ENCODE measurements around the gene AKAP8L. TPM values are rescaled to one million over a fixed set of nuclear protein-coding genes. Genes with fewer than 3 reads are reported as not detected.

The AKAP8L gene
- total and polyA plus RNA-seq, 10 of the 15 experiments (the other 5 are each of a cell fraction or from before 2014, with no cell fraction given): 0.66 to 64.3 (median 40.0) TPM

MicroRNAs within 50 kb of the gene (microRNA counts, 767-probe panel; counts per million panel counts)
- 55.3 counts per million for microRNA hsa-miR-1470

Small RNA genes within 50 kb of the gene (microRNA-seq; reads per million reads assigned to microRNA genes)
- not detected for gene MIR1470

Small RNA genes within 50 kb of the gene (small RNA-seq; reads per million reads assigned to genes)
- gene AC005776.1: not detected
- gene MIR1470: not detected

Other genes with a start within 250 kb of the AKAP8L start
Only the 7 nearest of the 10 such genes appear.
- gene EPHX3, start 186.5 kb downstream of the AKAP8L start, total RNA-seq (2014; rRNA removed): not detected in 2 replicates
- not detected in 2 replicates for gene EPHX3, start 186.5 kb downstream of the AKAP8L start, total RNA-seq (2014; rRNA removed; fragmentation: Illumina TruSeq; extraction: Trizol)
- gene EPHX3, start 186.5 kb downstream of the AKAP8L start, total RNA-seq (2021): not detected in 2 replicates
- gene EPHX3, start 186.5 kb downstream of the AKAP8L start, polyA plus RNA-seq (2011; rRNA removed): 0.04 TPM in 1 of 2 replicates, not detected in the other
- not detected in 2 replicates for gene EPHX3, start 186.5 kb downstream of the AKAP8L start, polyA plus RNA-seq (2014; fragmentation: Illumina TruSeq; extraction: Trizol)
- gene EPHX3, start 186.5 kb downstream of the AKAP8L start, polyA plus RNA-seq (2014; fragmentation: Nextera tagmentation; extraction: Ambion mirVana): not detected
- gene EPHX3, start 186.5 kb downstream of the AKAP8L start, polyA plus RNA-seq (2014; rRNA removed): not detected in 2 replicates
- gene EPHX3, start 186.5 kb downstream of the AKAP8L start, polyA plus RNA-seq (2016; fragmentation: Nextera tagmentation; extraction: Ambion mirVana): not detected
- 9.3 and 11.4 TPM in 2 replicates for gene BRD4, start 86.4 kb downstream of the AKAP8L start, total RNA-seq (2014; rRNA removed)
- 8.2 and 9.3 TPM in 2 replicates for gene BRD4, start 86.4 kb downstream of the AKAP8L start, total RNA-seq (2014; rRNA removed; fragmentation: Illumina TruSeq; extraction: Trizol)
- gene BRD4, start 86.4 kb downstream of the AKAP8L start, total RNA-seq (2021): 84.4 and 88.8 TPM in 2 replicates
- gene BRD4, start 86.4 kb downstream of the AKAP8L start, polyA plus RNA-seq (2011; rRNA removed): 3.9 and 6.0 TPM in 2 replicates
- 12.1 and 22.9 TPM in 2 replicates for gene BRD4, start 86.4 kb downstream of the AKAP8L start, polyA plus RNA-seq (2014; fragmentation: Illumina TruSeq; extraction: Trizol)
- gene BRD4, start 86.4 kb downstream of the AKAP8L start, polyA plus RNA-seq (2014; fragmentation: Nextera tagmentation; extraction: Ambion mirVana): 1 to 10 TPM; 5.3 to 8.6 TPM
- 18.3 and 26.8 TPM in 2 replicates for gene BRD4, start 86.4 kb downstream of the AKAP8L start, polyA plus RNA-seq (2014; rRNA removed)
- gene BRD4, start 86.4 kb downstream of the AKAP8L start, polyA plus RNA-seq (2016; fragmentation: Nextera tagmentation; extraction: Ambion mirVana): 10 to 100 TPM; 12.2 to 13.1 TPM
- gene AKAP8, start 39.2 kb downstream of the AKAP8L start, total RNA-seq (2014; rRNA removed): 23.7 and 24.5 TPM in 2 replicates
- gene AKAP8, start 39.2 kb downstream of the AKAP8L start, total RNA-seq (2014; rRNA removed; fragmentation: Illumina TruSeq; extraction: Trizol): 13.2 and 13.7 TPM in 2 replicates
- gene AKAP8, start 39.2 kb downstream of the AKAP8L start, total RNA-seq (2021): 51.1 and 57.7 TPM in 2 replicates
- 14.0 and 17.6 TPM in 2 replicates for gene AKAP8, start 39.2 kb downstream of the AKAP8L start, polyA plus RNA-seq (2011; rRNA removed)
- 13.5 and 14.2 TPM in 2 replicates for gene AKAP8, start 39.2 kb downstream of the AKAP8L start, polyA plus RNA-seq (2014; fragmentation: Illumina TruSeq; extraction: Trizol)
- gene AKAP8, start 39.2 kb downstream of the AKAP8L start, polyA plus RNA-seq (2014; fragmentation: Nextera tagmentation; extraction: Ambion mirVana): 1 to 10 TPM; 5.3 to 5.5 TPM
- 25.7 and 34.8 TPM in 2 replicates for gene AKAP8, start 39.2 kb downstream of the AKAP8L start, polyA plus RNA-seq (2014; rRNA removed)
- gene AKAP8, start 39.2 kb downstream of the AKAP8L start, polyA plus RNA-seq (2016; fragmentation: Nextera tagmentation; extraction: Ambion mirVana): 10 to 100 TPM; 26.3 to 27.8 TPM
- gene WIZ, start 31.0 kb upstream of the AKAP8L start, total RNA-seq (2014; rRNA removed): 4.6 and 4.9 TPM in 2 replicates
- 2.6 and 2.9 TPM in 2 replicates for gene WIZ, start 31.0 kb upstream of the AKAP8L start, total RNA-seq (2014; rRNA removed; fragmentation: Illumina TruSeq; extraction: Trizol)
- 23.5 and 26.7 TPM in 2 replicates for gene WIZ, start 31.0 kb upstream of the AKAP8L start, total RNA-seq (2021)
- gene WIZ, start 31.0 kb upstream of the AKAP8L start, polyA plus RNA-seq (2011; rRNA removed): 1.4 and 2.4 TPM in 2 replicates
- gene WIZ, start 31.0 kb upstream of the AKAP8L start, polyA plus RNA-seq (2014; fragmentation: Illumina TruSeq; extraction: Trizol): 1.4 and 4.5 TPM in 2 replicates
- gene WIZ, start 31.0 kb upstream of the AKAP8L start, polyA plus RNA-seq (2014; fragmentation: Nextera tagmentation; extraction: Ambion mirVana): under 1 TPM; 0.10 to 0.18 TPM
- 19.8 and 24.9 TPM in 2 replicates for gene WIZ, start 31.0 kb upstream of the AKAP8L start, polyA plus RNA-seq (2014; rRNA removed)
- 1 to 10 TPM; 2.0 to 2.6 TPM for gene WIZ, start 31.0 kb upstream of the AKAP8L start, polyA plus RNA-seq (2016; fragmentation: Nextera tagmentation; extraction: Ambion mirVana)
- gene RASAL3, start 45.6 kb upstream of the AKAP8L start, total RNA-seq (2014; rRNA removed): 35.0 and 48.9 TPM in 2 replicates
- gene RASAL3, start 45.6 kb upstream of the AKAP8L start, total RNA-seq (2014; rRNA removed; fragmentation: Illumina TruSeq; extraction: Trizol): 17.7 and 19.8 TPM in 2 replicates
- gene RASAL3, start 45.6 kb upstream of the AKAP8L start, total RNA-seq (2021): 78.5 and 81.3 TPM in 2 replicates
- gene RASAL3, start 45.6 kb upstream of the AKAP8L start, polyA plus RNA-seq (2011; rRNA removed): 14.8 and 25.3 TPM in 2 replicates
- gene RASAL3, start 45.6 kb upstream of the AKAP8L start, polyA plus RNA-seq (2014; fragmentation: Illumina TruSeq; extraction: Trizol): 6.6 and 21.1 TPM in 2 replicates
- gene RASAL3, start 45.6 kb upstream of the AKAP8L start, polyA plus RNA-seq (2014; fragmentation: Nextera tagmentation; extraction: Ambion mirVana): 1 to 10 TPM; 1.7 to 9.4 TPM
- 46.9 and 58.2 TPM in 2 replicates for gene RASAL3, start 45.6 kb upstream of the AKAP8L start, polyA plus RNA-seq (2014; rRNA removed)
- gene RASAL3, start 45.6 kb upstream of the AKAP8L start, polyA plus RNA-seq (2016; fragmentation: Nextera tagmentation; extraction: Ambion mirVana): 10 to 100 TPM in 1 of 2 experiments, 1 to 10 TPM in 1; 6.7 to 42.3 TPM
- gene PGLYRP2, start 60.5 kb upstream of the AKAP8L start, total RNA-seq (2014; rRNA removed): 0.40 and 0.44 TPM in 2 replicates
- not detected in 2 replicates for gene PGLYRP2, start 60.5 kb upstream of the AKAP8L start, total RNA-seq (2014; rRNA removed; fragmentation: Illumina TruSeq; extraction: Trizol)
- 0.26 and 0.37 TPM in 2 replicates for gene PGLYRP2, start 60.5 kb upstream of the AKAP8L start, total RNA-seq (2021)
- 0.09 and 0.48 TPM in 2 replicates for gene PGLYRP2, start 60.5 kb upstream of the AKAP8L start, polyA plus RNA-seq (2011; rRNA removed)
- gene PGLYRP2, start 60.5 kb upstream of the AKAP8L start, polyA plus RNA-seq (2014; fragmentation: Illumina TruSeq; extraction: Trizol): not detected in 2 replicates
- gene PGLYRP2, start 60.5 kb upstream of the AKAP8L start, polyA plus RNA-seq (2014; fragmentation: Nextera tagmentation; extraction: Ambion mirVana): not detected
- gene PGLYRP2, start 60.5 kb upstream of the AKAP8L start, polyA plus RNA-seq (2014; rRNA removed): 0.15 and 0.60 TPM in 2 replicates
- gene PGLYRP2, start 60.5 kb upstream of the AKAP8L start, polyA plus RNA-seq (2016; fragmentation: Nextera tagmentation; extraction: Ambion mirVana): under 1 TPM in 1 of 2 experiments, not detected in 1; 0.16 TPM
- not detected in 2 replicates for gene CYP4F22, start 89.5 kb upstream of the AKAP8L start, total RNA-seq (2014; rRNA removed)
- not detected in 2 replicates for gene CYP4F22, start 89.5 kb upstream of the AKAP8L start, total RNA-seq (2014; rRNA removed; fragmentation: Illumina TruSeq; extraction: Trizol)
- not detected in 2 replicates for gene CYP4F22, start 89.5 kb upstream of the AKAP8L start, total RNA-seq (2021)
- not detected in 2 replicates for gene CYP4F22, start 89.5 kb upstream of the AKAP8L start, polyA plus RNA-seq (2011; rRNA removed)
- gene CYP4F22, start 89.5 kb upstream of the AKAP8L start, polyA plus RNA-seq (2014; fragmentation: Illumina TruSeq; extraction: Trizol): not detected in 2 replicates
- gene CYP4F22, start 89.5 kb upstream of the AKAP8L start, polyA plus RNA-seq (2014; fragmentation: Nextera tagmentation; extraction: Ambion mirVana): not detected
- gene CYP4F22, start 89.5 kb upstream of the AKAP8L start, polyA plus RNA-seq (2014; rRNA removed): 0.03 TPM in 1 of 2 replicates, not detected in the other
- not detected for gene CYP4F22, start 89.5 kb upstream of the AKAP8L start, polyA plus RNA-seq (2016; fragmentation: Nextera tagmentation; extraction: Ambion mirVana)